GM12873 (cell line): Measurements from ENCODE around the gene GALNT18.

Experiments
- TF ChIP-seq, protein P1 (sequence below): IDR thresholded peaks from 2 replicates; pipeline ENCODE4 v1.5.1; 2012; ENCODE audit warnings: low read depth, mild to moderate bottlenecking, moderate library complexity, low read length, control low read depth; ENCODE audit not compliant: insufficient read depth; ENCODE audit errors: missing control alignments

The GALNT18 gene

DNA sequence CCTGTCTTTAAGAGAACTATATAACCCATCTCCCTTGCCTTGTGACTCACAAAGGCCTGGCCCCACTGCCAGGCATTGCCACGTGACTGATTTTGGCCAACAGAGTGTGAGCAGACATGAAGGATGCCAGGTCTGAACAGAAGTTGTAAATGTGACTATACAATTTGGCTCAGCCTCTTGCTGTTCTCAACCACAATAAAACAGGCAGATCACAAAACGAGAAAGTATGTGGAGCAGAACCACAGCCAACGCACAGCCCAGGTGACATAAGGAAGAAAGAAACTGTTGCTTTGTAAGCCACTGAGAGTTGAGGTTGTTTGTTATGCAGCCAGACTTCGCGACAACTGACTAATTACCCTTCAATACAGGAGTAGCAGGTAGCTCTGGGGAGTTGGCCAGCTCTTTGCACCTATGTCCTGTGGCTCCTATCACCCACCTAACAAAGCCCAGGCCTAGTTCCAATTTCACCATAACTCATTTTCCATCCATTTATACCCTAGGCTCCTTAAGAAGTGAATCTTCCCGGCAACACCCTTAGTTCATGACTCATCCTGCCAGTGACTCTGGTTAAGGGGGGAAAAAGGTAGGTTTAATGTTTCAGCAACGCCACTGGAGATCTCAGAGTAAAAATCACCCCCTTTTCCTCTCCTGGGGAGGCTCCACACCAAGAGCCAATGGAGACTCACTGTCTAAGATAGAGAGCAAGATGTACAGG, 53.7 kb downstream of the GALNT18 start:
- TF ChIP-seq, protein P1, sequence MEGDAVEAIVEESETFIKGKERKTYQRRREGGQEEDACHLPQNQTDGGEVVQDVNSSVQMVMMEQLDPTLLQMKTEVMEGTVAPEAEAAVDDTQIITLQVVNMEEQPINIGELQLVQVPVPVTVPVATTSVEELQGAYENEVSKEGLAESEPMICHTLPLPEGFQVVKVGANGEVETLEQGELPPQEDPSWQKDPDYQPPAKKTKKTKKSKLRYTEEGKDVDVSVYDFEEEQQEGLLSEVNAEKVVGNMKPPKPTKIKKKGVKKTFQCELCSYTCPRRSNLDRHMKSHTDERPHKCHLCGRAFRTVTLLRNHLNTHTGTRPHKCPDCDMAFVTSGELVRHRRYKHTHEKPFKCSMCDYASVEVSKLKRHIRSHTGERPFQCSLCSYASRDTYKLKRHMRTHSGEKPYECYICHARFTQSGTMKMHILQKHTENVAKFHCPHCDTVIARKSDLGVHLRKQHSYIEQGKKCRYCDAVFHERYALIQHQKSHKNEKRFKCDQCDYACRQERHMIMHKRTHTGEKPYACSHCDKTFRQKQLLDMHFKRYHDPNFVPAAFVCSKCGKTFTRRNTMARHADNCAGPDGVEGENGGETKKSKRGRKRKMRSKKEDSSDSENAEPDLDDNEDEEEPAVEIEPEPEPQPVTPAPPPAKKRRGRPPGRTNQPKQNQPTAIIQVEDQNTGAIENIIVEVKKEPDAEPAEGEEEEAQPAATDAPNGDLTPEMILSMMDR, result no peak

DNA sequence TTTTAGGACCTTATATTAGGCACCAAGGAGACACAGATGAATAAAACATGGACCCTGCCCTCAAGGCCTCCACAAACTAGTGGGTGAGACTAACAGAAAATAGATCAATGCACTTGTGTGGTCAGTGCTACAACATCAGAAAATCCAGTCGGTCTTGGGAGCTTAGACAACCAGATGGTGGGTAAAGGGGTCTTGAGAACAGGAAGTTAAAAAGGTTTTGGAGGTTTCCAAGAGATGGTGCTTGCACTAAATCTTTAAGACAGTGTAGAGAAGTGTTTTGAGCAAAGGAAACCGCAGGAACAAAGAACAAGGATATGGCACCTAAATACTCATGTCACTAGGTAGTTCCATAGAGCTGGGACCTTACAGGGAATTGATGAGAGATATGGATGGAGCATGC, 56.2 kb downstream of the GALNT18 start:
- TF ChIP-seq, protein P1, result no peak

DNA sequence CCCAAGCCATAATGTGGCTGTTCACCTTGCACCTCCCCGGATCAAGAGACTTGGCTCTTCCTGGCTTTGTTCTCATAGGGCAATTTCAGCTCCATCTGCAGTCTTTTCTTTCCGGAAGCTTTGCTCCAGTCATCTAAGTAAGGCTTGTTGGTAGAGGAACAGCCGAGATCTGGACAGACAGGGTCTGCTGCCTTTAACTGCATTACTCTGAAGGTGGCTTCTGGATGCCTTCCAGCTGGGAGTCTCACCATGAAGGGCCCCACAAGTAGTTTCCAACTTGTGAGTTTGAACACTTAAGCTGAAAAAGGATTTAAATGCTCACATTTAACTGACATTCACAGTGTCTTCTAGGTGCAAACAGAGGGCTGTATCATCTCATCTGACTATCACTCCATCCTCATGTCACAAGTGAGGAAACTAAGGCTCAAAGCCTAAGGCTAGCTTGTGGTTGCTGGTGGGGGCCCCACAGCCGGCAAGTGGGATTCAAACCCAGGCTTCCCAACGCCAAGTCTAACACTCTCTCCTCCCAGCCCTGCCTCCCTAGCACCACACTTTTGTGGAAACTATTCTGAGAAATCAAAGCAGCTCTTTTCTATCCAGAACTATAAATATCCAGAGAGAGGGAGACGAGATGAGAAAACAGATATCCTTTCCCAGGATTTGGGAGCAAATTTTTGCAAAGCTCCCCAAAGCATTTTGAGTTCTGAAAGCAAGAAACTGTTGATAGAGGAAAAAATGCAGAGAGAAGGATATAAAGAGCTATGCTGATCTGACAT, 58.4 kb downstream of the GALNT18 start:
- TF ChIP-seq, protein P1, result no peak

DNA sequence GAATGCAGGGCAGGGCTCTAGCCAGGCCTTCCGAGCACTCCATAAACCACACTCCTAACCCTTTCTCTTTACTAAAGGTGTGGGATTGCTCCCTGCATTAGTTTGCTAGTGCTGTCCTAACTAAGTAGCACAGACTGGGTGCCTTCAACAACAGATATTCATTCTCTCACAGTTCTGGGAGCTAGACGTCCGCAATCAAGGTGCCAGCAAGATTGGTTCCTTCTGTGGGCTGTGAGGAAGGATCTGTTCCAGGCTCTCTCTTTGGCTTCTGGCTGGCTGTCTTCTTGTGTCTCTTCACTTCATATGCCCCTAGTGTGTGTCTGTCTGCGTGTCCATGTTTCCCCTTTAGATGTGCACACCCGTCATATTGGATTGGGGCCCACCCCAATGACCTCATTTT, 59.8 kb downstream of the GALNT18 start:
- TF ChIP-seq, protein P1, result no peak

- TF ChIP-seq, protein P1, result no peak
These were observed 63.0 kb downstream of the GALNT18 start for GRCh38 chr11:11558826-11559225.

DNA sequence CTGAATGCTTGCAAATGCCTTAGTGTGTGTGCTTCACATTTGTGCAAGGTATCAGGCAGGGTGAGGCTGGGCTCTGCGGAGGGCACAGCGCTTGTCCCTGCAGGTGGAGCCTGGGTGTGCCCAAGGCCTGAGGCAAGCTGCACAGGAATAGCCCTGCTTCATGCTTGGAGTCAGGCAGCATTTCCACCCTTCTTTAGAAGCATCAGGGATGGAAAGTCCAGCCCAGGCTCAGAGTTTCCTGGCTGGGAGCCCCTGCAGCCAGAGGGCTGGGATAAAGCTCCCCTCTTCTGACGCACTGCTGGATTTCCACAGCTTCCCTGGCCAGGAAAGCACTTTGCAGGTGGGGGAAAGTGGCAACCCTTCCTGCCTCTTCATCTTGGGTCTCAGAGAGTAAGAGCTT, 63.4 kb downstream of the GALNT18 start:
- TF ChIP-seq, protein P1, result no peak

GRCh38 chr11:11555208-11555607, 66.6 kb downstream of the GALNT18 start:
- TF ChIP-seq, protein P1, result no peak
